HG03571 (cell line): ENCODE measurements around the gene NEUROD4.

Source experiments
- ATAC-seq: cut with Tn5 transposase; IDR thresholded peaks from one replicate; pipeline ENCODE4 v1.9.1; 2021; ENCODE audit not compliant: unreplicated experiment

NEUROD4 gene

DNA sequence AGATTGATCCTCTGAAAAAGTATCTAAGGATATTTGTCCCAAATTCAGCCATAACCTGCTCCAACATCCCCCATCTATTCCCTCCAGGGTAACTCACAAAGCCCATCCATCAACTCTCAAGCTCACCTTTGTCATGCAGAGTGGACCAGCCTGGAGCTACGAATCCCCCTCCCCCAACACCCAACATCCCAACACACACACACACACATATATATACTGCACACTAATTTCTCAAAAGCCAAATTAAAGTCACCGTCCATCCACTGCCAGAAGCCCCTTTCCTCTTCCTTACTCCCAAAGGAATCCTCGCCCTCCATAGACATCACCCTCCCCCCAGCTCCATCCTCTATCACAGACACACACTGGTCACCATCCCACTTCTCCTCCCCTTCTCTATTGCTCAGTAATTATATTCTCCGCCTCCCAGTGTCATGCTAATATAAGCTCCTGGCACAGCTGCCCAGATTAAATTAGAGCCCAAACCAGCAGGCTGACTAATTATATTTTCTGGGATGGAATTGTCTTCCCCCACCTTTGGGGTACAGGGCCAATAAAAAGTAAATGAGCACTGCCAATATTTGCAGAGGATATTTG is 21.7 kb upstream of the NEUROD4 start:
- no peak for ATAC-seq

GRCh38 chr12:54998958-54999510 is 20.7 kb upstream of the NEUROD4 start:
- ATAC-seq, result no peak

DNA sequence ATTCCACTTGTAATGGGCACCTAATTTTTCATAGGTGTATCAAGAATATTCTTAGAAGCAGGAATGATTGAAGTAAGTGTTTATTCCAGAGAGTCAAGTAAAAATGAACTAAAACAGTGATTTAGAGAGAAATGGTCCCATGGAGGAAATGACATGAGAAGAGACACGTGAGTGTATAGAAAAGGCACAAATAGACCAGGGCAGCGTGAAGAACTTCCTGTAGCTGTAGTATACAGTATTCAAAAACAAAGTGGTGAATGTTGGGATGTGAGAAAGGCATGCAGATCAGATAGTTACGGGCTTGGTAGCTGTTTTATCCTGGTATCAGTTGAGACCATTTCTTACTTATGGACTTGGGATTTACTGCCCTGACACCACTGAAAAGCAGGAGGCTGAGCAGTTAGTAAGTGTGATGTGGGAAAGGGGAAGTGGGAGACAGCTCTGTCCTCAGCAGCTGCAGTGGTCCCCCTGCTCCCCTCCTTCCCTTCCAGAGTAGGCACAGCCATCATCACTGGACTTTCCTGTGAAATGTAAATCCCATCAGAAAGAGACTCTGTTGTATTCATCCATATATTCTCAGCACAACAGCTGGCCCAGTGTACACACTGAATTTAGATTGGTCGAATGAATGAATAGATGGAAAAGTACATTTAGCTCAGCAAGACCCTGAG is 18.4 kb upstream of the NEUROD4 start:
- no peak for ATAC-seq

DNA sequence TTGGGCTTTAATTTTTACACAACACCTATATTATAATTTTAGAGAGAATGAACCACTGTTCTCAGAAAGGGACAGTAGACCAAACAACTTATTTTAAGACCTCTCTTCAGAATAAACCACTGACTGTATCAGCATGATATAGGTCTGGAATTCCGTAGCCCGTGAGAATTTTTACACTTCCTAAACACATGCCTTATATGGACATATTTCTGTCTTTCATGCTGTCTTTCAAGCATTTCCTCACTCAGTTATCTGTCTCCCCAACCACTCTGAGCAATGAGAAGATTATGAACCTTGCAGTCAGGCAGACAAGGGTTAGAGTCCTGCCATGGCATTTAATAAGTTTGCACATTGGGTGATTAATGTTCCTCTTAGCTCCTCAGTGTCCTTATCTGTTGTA is 17.4 kb upstream of the NEUROD4 start:
- no peak for ATAC-seq

GRCh38 chr12:55008944-55009585 is 10.7 kb upstream of the NEUROD4 start:
- ATAC-seq, result no peak

GRCh38 chr12:55017416-55017925 is 2.3 kb upstream of the NEUROD4 start:
- ATAC-seq, result no peak

- ATAC-seq, result no peak
These were observed 4.8 kb downstream of the NEUROD4 start for GRCh38 chr12:55024575-55024974.

DNA sequence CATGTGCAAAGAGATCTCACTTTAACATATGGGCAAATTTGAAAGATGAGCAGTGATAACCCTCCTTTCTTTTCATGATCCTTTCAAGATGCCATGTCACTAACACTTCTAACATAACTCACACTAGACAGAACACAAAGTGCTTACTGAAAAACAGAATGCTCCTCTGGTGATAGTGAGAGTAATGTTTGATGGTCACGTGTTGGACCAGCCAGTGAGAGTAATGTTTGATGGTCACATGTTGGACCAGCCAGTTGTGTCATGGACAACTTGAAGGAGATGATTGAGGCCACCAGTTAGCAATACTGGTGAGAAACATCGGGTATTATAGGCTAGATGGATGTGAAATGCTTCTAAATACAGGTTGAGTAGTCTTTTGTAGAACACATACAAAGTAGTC is 5.7 kb downstream of the NEUROD4 start:
- ATAC-seq, result no peak

GRCh38 chr12:55034218-55034617 is 14.4 kb downstream of the NEUROD4 start:
- ATAC-seq, result no peak

GRCh38 chr12:55036326-55037115 is 16.7 kb downstream of the NEUROD4 start:
- ATAC-seq, result no peak

GRCh38 chr12:55037351-55037987 is 17.7 kb downstream of the NEUROD4 start:
- no peak for ATAC-seq

GRCh38 chr12:55039395-55040354 is 19.9 kb downstream of the NEUROD4 start:
- ATAC-seq, result no peak

DNA sequence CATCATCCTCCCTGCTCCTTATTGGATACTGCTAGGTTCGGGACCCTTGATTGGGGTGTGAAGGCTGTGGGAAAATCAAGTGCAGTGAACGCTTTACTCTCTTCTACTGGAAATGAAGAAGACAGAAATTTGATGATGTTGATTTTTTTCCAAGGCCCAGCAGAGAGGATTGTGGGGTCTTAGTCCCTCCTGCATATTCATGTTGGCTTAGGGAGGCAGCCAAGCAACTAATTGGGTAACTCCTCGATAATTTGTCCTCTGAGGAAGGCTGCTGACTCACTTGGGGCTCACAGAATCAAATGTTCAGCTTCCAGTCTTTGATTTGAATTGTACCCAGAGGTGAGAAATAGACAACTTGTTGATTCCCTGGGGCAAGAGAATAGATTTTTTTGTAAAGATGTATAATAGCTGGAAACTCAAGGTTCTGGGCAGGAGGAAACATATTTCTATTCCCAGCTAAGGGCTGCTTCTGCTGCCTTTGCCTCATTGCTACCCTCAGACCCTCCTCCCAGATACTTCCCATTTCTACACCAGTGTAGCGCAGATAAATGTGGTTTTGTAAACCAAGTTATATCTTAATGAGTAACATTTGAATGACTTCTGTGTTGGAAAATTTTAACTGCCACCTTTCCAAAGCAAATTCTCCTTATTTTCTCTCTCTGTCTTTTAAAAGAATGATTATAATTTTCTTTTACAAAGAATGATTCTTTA is 21.7 kb downstream of the NEUROD4 start:
- no peak for ATAC-seq

- no peak for ATAC-seq
These were observed 23.8 kb downstream of the NEUROD4 start for GRCh38 chr12:55043542-55043941.

DNA sequence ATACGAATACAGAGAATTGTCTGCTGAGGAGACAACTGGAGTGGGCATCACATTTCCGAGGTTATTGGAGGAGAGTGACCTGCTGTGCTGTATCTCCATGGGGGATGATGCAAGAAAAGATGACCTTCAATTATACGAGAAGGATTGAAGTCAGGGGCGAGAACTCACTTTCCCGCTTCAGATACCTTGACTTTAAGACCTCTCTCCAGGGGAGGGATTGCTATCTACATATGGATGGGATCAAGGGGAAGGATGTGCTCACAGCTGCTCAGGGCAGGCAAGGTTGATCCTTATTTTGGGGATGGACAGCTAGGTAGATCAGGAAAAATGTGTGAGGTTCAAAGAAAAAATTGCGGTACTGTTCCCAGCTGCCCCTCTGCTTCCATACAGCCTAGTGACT is 24.4 kb downstream of the NEUROD4 start:
- no peak for ATAC-seq

DNA sequence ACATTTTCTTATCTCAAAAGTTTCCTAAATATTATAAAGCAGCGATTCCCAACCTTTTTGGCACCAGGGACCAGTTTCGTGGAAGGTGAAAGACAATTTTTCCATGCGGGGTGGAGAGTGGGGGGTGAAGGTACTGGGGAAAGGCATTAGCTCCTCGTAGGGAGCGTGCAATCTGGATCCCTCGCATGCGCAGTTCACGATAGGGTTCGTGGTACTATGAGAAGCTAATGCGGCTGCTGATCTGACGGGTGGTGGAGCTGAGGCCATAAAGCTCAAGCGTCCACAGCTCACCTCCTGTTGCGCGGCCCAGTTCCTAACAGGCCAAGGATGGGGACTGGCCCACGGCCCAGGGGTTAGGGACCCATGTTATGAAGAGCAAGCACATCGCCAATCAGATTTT is 29.9 kb downstream of the NEUROD4 start:
- ATAC-seq, result no peak

- no peak for ATAC-seq
These were observed 31.6 kb downstream of the NEUROD4 start for GRCh38 chr12:55051197-55051947.

GRCh38 chr12:55057481-55057880 is 37.7 kb downstream of the NEUROD4 start:
- ATAC-seq, result no peak
